Measurements from ENCODE around the gene EFNA4. TPM values are rescaled to one million over a fixed set of nuclear protein-coding genes. Genes with fewer than 3 reads are reported as not detected.
A peak's percentile ranks its signal among the peaks of the same experiment; 100 is the strongest.

The EFNA4 gene
- total RNA-seq, 1 donor from 2014 or later = 7.4 TPM

GRCh38 chr1:155081472-155082300, 18.1 kb downstream of the EFNA4 start:
- H3K9me3 ChIP-seq = no peaks in the 10 kb centered on the region
- peak overlapping the region; percentile 38 for H3K4me3 ChIP-seq
- H3K36me3 ChIP-seq = no peaks in the 10 kb centered on the region
- ATAC-seq (no peak), DNase-seq (no peak)
- intact Hi-C loops (cut with DNase I) = no loop called here
- H3K27ac ChIP-seq = no peak overlapping the region
- peaks cover 66% of the 10 kb centered on the region for H3K4me1 ChIP-seq
- H3K27me3 ChIP-seq (ENCODE audit: low read depth) = peaks cover 56% of the 10 kb centered on the region
- no peak for TF ChIP-seq CTCF (IDR thresholded peaks at IDR 0.05)

- no peak for DNase-seq
- Histone ChIP-seq H3K9me3 (no peaks in the 10 kb centered on the region), H3K4me3 (peak overlapping the region; percentile 38), H3K27ac (no peak overlapping the region), H3K27me3 (ENCODE audit: low read depth) (peaks cover 56% of the 10 kb centered on the region), H3K36me3 (no peaks in the 10 kb centered on the region), H3K4me1 (peaks cover 66% of the 10 kb centered on the region)
- no peak for ATAC-seq
- intact Hi-C loops (cut with DNase I) = no loop called here
- TF ChIP-seq CTCF (IDR thresholded peaks at IDR 0.05) = no peak
Measured at GRCh38 chr1:155082301-155083051, 18.9 kb downstream of the EFNA4 start.

- TF ChIP-seq CTCF (IDR thresholded peaks at IDR 0.05) = no peak
- H3K4me1 ChIP-seq = peaks cover 66% of the 10 kb centered on the region
- H3K36me3 ChIP-seq = no peaks in the 10 kb centered on the region
- intact Hi-C loops (cut with DNase I) = no loop called here
- peaks cover 56% of the 10 kb centered on the region for H3K27me3 ChIP-seq (ENCODE audit: low read depth)
- DNase-seq (no peak), ATAC-seq (no peak)
- H3K4me3 ChIP-seq = no peak overlapping the region
- no peak overlapping the region for H3K27ac ChIP-seq
- no peaks in the 10 kb centered on the region for H3K9me3 ChIP-seq
Measured at GRCh38 chr1:155083052-155083541, 19.6 kb downstream of the EFNA4 start.

- TF ChIP-seq CTCF (IDR thresholded peaks at IDR 0.05) = no peak
Measured at GRCh38 chr1:155083865-155084721, 20.6 kb downstream of the EFNA4 start.

More at GRCh38 chr1:155083865-155084721, 20.6 kb downstream of the EFNA4 start:
- Histone ChIP-seq H3K27me3 (ENCODE audit: low read depth) (peaks cover 54% of the 10 kb centered on the region), H3K4me1 (peaks cover 62% of the 10 kb centered on the region), H3K36me3 (no peaks in the 10 kb centered on the region), H3K9me3 (no peaks in the 10 kb centered on the region), H3K27ac (no peak overlapping the region), H3K4me3 (peak overlapping the region; percentile 94)
- ATAC-seq (no peak), DNase-seq (no peak)
- intact Hi-C loops (cut with DNase I) = no loop called here
